HUDEP-2 (cell line): Measurements from ENCODE around the gene ZNF133.
"Not testable (repeated sequence)": the region's sequence is repeated elsewhere in the genome, so short reads cannot be mapped to it uniquely, and the experiment has no call there.

Experiments
- DNase-seq, 76 experiments: peaks; one replicate each; lab custom pipeline; 2025; ENCODE audit not compliant: unreplicated experiment in 76 of 76; lab: John Stamatoyannopoulos, UW

Gene ZNF133

GRCh38 chr20:18279242-18279641, 9.1 kb upstream of the ZNF133 start:
- DNase-seq = no peak

- DNase-seq = no peak
Observed at GRCh38 chr20:18284805-18285533, 3.4 kb upstream of the ZNF133 start.

GRCh38 chr20:18287546-18287914, 797 bp upstream of the ZNF133 start:
- DNase-seq = peak in 1 of 76 experiments; percentile 32

GRCh38 chr20:18288749-18289267, 481 bp downstream of the ZNF133 start:
- DNase-seq = peak in 6 of 76 experiments; percentile 10 to 35 (median 14)

- DNase-seq = no peak
Observed at GRCh38 chr20:18289306-18289705, 979 bp downstream of the ZNF133 start.

- no peak for DNase-seq
Observed at GRCh38 chr20:18299364-18299763, 11.0 kb downstream of the ZNF133 start.

- DNase-seq = peak in 1 of 76 experiments; percentile 9
Observed at GRCh38 chr20:18304618-18305017, 16.3 kb downstream of the ZNF133 start.

- no peak for DNase-seq
Observed at GRCh38 chr20:18307301-18307700, 19.0 kb downstream of the ZNF133 start.

GRCh38 chr20:18310051-18310450, 21.7 kb downstream of the ZNF133 start:
- no peak for DNase-seq

- no peak for DNase-seq
Observed at GRCh38 chr20:18310592-18310991, 22.3 kb downstream of the ZNF133 start.

GRCh38 chr20:18312723-18313122, 24.4 kb downstream of the ZNF133 start:
- DNase-seq = no peak

GRCh38 chr20:18313411-18313810, 25.1 kb downstream of the ZNF133 start:
- DNase-seq = no peak

- DNase-seq = no peak
Observed at GRCh38 chr20:18314786-18315406, 26.6 kb downstream of the ZNF133 start.

- no peak for DNase-seq
Observed at GRCh38 chr20:18316166-18316565, 27.8 kb downstream of the ZNF133 start.

GRCh38 chr20:18321316-18321715, 33.0 kb downstream of the ZNF133 start:
- no peak for DNase-seq

- no peak for DNase-seq
Observed at GRCh38 chr20:18321976-18322950, 33.9 kb downstream of the ZNF133 start.

- no peak for DNase-seq
Observed at GRCh38 chr20:18323705-18324104, 35.4 kb downstream of the ZNF133 start.

- DNase-seq = no peak
Observed at GRCh38 chr20:18324596-18325089, 36.3 kb downstream of the ZNF133 start.

- no peak for DNase-seq
Observed at GRCh38 chr20:18326990-18327389, 38.7 kb downstream of the ZNF133 start.

GRCh38 chr20:18331694-18332093, 43.4 kb downstream of the ZNF133 start:
- no peak for DNase-seq

- DNase-seq = not testable (repeated sequence)
Observed at GRCh38 chr20:18349749-18350148, 61.4 kb downstream of the ZNF133 start.
